ENCODE results near the gene ITGB3BP. TPM values are rescaled to one million over a fixed set of nuclear protein-coding genes. Genes with fewer than 3 reads are reported as not detected.

Gene ITGB3BP
- total RNA-seq, 2 experiments from 2014 or later = 91.5 to 97.0 TPM

- intact Hi-C loops (cut with micrococcal nuclease; ENCODE audit: unreplicated experiment) = no loop called here
- no TSS peak for BruUV-seq (replicated peaks)
- POLR2A ChIA-PET = interaction anchor here (0.6 to 2.4 kb wide), 2 partner anchors 10 to 629 kb away, joined by 3 to 14 read pairs; no protein-coding TSS in a partner anchor
- CTCF ChIA-PET (ENCODE audit: unreplicated experiment) = no interaction called here
- Histone ChIP-seq H3K4me2 (ENCODE audit: low read length) (no peak overlapping the region), H3K9me2 (ENCODE audit: insufficient read depth, low read length) (no peaks in the 10 kb centered on the region), H3K4me3 (ENCODE audit: low read depth, low read length, poor library complexity, severe bottlenecking) (no peak overlapping the region), H3K79me2 (ENCODE audit: insufficient read depth, low read depth, low read length) (no peaks in the 10 kb centered on the region), H3K4me1 (ENCODE audit: insufficient read depth, low read length, poor library complexity, severe bottlenecking) (no peaks in the 10 kb centered on the region), H3K27ac (ENCODE audit: low read depth, low read length, poor library complexity, severe bottlenecking) (no peak overlapping the region), H3K36me3 (ENCODE audit: insufficient read depth, low read length) (peaks cover 26% of the 10 kb centered on the region; the same call in 1 of the 2 replicates), H4K20me1 (ENCODE audit: insufficient read depth, low read length) (no peaks in the 10 kb centered on the region), H3K9me3 (ENCODE audit: low read length) (no peaks in the 10 kb centered on the region), H2AFZ (ENCODE audit: low read length) (no peak overlapping the region)
- no peak for TF ChIP-seq CTCF (conservative IDR thresholded peaks at IDR 0.05; ENCODE audit: low read length)
- no peak for TF ChIP-seq EZH2phosphoT487 (IDR thresholded peaks at IDR 0.05; ENCODE audit: borderline replicate concordance, low read depth, low read length)
- DNase-seq (ENCODE audit: low spot score) = no peak
These were observed 108.2 kb downstream of the ITGB3BP start for GRCh38 chr1:63414691-63415365.

- H3K4me2 ChIP-seq (ENCODE audit: low read length) = no peak overlapping the region
- CTCF ChIA-PET (ENCODE audit: unreplicated experiment) = no interaction called here
- no peak for DNase-seq (ENCODE audit: low spot score)
- H2AFZ ChIP-seq (ENCODE audit: low read length) = no peak overlapping the region
- POLR2A ChIA-PET = no interaction called here
- peaks cover 24% of the 10 kb centered on the region for H3K36me3 ChIP-seq (ENCODE audit: insufficient read depth, low read length)
- H3K79me2 ChIP-seq (ENCODE audit: insufficient read depth, low read depth, low read length) = no peaks in the 10 kb centered on the region
- TF ChIP-seq CTCF (conservative IDR thresholded peaks at IDR 0.05; ENCODE audit: low read length) (no peak), EZH2phosphoT487 (IDR thresholded peaks at IDR 0.05; ENCODE audit: borderline replicate concordance, low read depth, low read length) (no peak)
- H3K4me3 ChIP-seq (ENCODE audit: low read depth, low read length, poor library complexity, severe bottlenecking) = no peak overlapping the region
- intact Hi-C loops (cut with micrococcal nuclease; ENCODE audit: unreplicated experiment) = no loop called here
- H3K4me1 ChIP-seq (ENCODE audit: insufficient read depth, low read length, poor library complexity, severe bottlenecking) = no peaks in the 10 kb centered on the region
- H4K20me1 ChIP-seq (ENCODE audit: insufficient read depth, low read length) = no peaks in the 10 kb centered on the region
- no TSS peak for BruUV-seq (replicated peaks)
- H3K9me3 ChIP-seq (ENCODE audit: low read length) = no peaks in the 10 kb centered on the region
- no peak overlapping the region for H3K27ac ChIP-seq (ENCODE audit: low read depth, low read length, poor library complexity, severe bottlenecking)
- no peaks in the 10 kb centered on the region for H3K9me2 ChIP-seq (ENCODE audit: insufficient read depth, low read length)
These were observed 109.6 kb downstream of the ITGB3BP start for GRCh38 chr1:63413394-63413793.

GRCh38 chr1:63411066-63411465, 112.0 kb downstream of the ITGB3BP start:
- no peak for TF ChIP-seq CTCF (conservative IDR thresholded peaks at IDR 0.05; ENCODE audit: low read length)
- no peak for TF ChIP-seq EZH2phosphoT487 (IDR thresholded peaks at IDR 0.05; ENCODE audit: borderline replicate concordance, low read depth, low read length)
- Histone ChIP-seq H2AFZ (ENCODE audit: low read length) (no peak overlapping the region), H3K27ac (ENCODE audit: low read depth, low read length, poor library complexity, severe bottlenecking) (no peak overlapping the region), H3K79me2 (ENCODE audit: insufficient read depth, low read depth, low read length) (no peaks in the 10 kb centered on the region), H3K9me3 (ENCODE audit: low read length) (no peaks in the 10 kb centered on the region), H3K4me2 (ENCODE audit: low read length) (no peak overlapping the region), H4K20me1 (ENCODE audit: insufficient read depth, low read length) (no peaks in the 10 kb centered on the region), H3K4me1 (ENCODE audit: insufficient read depth, low read length, poor library complexity, severe bottlenecking) (no peaks in the 10 kb centered on the region), H3K4me3 (ENCODE audit: low read depth, low read length, poor library complexity, severe bottlenecking) (no peak overlapping the region), H3K9me2 (ENCODE audit: insufficient read depth, low read length) (no peaks in the 10 kb centered on the region), H3K36me3 (ENCODE audit: insufficient read depth, low read length) (peaks cover 40% of the 10 kb centered on the region)
- intact Hi-C loops (cut with micrococcal nuclease; ENCODE audit: unreplicated experiment) = no loop called here
- BruUV-seq (replicated peaks) = no TSS peak
- CTCF ChIA-PET (ENCODE audit: unreplicated experiment) = no interaction called here
- POLR2A ChIA-PET = interaction anchor here (1.2 to 2.8 kb wide), 5 partner anchors 8 to 34 kb away, joined by 3 to 21 read pairs (median 8); no protein-coding TSS in a partner anchor
- DNase-seq (ENCODE audit: low spot score) = no peak

All from OCI-LY7 (cell line).